GM21723 (cell line): ENCODE results near the gene SEZ6L2.
"Not testable (repeated sequence)": the region's sequence is repeated elsewhere in the genome, so short reads cannot be mapped to it uniquely, and the experiment has no call there.

Source experiments
- ATAC-seq: cut with Tn5 transposase; IDR thresholded peaks from one replicate; pipeline ENCODE4 v1.9.1; 2021; ENCODE audit warnings: mild to moderate bottlenecking, moderate library complexity; ENCODE audit not compliant: unreplicated experiment

SEZ6L2 gene

GRCh38 chr16:29858149-29858849, 41.1 kb downstream of the SEZ6L2 start:
- no peak for ATAC-seq

DNA sequence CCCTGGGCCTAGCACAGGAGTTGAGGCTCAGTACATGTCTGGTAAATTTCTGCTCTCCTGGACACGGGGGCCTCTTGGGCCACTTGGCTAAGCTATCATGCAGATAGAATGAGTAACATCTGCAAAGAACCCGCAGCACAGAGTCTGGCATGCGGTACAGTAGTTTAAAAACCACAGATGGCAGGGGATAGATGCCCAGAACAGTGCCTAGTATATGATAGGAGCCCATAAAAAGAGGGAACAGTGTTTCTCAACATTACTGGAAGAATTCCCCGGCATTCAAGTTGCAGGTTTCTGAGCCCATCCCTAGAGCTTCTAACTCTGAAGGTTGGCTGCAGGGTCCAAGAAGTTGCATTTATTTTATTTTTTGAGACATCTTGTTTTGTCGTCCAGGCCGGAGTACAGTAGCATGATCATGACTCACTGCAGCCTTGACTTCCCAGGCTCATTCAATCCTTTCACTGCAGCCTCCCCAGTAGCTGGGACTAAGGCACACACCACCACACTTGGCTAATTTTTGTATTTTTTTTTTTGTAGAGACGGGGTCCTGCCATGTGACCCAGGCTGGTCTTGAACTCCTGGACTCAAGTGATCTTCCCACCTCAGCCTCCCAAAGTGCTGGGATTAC, 42.1 kb downstream of the SEZ6L2 start:
- ATAC-seq: no peak

DNA sequence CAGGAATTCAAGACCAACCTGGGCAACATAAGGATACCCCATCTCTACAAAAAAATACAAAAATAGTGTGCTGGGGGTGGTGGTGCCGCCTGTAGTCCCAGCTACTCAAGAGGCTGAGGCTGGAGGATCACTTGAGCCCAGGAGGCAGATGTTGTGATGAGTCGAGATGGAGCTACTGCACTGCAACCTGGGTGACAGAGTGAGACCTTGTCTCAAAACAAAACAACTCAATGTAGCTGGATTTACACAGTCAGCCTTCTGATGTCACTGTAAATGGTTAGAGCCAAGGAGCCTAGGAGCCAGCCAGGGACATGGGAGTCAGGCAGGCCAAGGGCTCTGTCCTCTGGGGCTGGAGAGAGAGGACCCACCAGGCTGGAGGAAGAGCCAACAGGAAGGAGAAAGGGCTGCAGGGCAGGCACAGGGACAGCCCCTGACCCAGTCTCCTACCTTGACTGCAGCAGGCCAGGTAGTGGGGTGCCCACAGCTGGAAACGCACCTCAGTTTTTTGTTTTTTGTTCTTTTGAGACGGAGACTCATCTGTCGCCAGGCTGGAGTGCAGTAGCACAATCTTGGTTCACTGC, 44.7 kb downstream of the SEZ6L2 start:
- ATAC-seq: no peak

DNA sequence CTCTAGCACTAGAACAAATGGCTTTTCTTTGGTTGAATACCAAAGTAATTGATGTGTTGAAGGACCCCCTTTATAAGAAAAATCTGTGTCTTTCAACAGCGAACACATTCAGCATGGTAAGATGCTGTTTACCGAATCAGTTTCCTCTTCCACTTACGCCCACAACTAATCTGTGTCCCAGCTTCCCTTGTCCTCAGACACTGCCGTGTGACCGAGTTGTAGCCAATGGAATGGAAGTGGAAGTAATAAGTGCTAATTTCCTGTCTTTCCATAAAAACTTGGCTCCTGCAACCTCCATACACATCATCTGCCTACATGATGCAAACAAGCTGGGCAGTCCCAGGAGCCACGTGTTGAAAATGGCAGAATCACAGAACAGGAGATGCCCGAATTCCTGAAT, 46.7 kb downstream of the SEZ6L2 start:
- ATAC-seq: no peak

DNA sequence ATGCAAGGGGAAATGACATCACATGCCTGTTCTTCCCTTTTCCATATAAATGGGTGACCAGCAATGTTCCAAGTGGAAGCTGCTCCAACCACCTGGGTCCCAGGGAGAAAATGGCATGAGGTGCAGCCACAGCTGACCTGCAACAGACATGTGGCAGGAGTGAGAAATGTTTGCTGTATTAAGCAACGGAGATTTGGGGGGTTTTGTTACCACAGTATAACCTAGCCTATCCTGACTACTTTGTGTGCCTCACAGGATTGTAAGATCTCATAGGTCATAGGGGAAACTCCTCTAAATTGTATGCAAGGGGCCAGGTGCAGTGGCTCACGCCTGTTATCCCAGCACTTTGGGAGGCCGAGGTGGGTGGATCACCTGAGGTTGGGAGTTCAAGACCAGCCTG, 48.4 kb downstream of the SEZ6L2 start:
- no peak for ATAC-seq

- no peak for ATAC-seq
Measured at GRCh38 chr16:29849505-29849904, 49.8 kb downstream of the SEZ6L2 start.

GRCh38 chr16:29848420-29849297, 50.7 kb downstream of the SEZ6L2 start:
- ATAC-seq: no peak

- no peak for ATAC-seq
Measured at GRCh38 chr16:29845656-29846055, 53.7 kb downstream of the SEZ6L2 start.

DNA sequence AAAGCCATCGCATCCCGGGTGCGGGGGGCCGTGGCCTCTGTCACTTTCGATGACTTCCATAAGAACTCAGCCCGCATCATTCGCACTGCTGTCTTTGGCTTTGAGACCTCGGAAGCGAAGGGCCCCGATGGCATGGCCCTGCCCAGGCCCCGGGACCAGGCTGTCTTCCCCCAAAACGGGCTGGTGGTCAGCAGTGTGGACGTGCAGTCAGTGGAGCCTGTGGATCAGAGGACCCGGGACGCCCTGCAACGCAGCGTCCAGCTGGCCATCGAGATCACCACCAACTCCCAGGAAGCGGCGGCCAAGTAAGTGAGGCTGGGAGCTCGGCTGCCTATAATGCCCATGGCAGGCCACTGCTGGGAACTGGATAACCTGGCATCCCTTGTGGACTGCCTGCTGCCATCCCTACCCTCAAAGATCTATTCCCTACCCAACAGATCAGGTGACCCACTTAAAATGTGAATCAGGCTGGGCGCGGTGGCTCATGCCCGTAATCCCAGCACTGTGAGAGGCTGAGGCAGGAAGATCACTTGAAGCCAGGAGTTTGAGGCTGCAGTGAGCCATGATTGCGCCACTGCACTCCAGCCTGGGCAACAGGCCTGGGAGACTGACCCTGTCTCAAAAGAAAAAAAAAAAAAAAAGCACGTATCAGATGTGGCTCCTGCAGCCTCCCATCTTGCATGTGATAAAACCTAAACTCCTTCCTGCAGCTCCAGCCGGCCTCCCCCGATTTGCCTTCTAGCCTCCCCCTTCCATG, 54.6 kb downstream of the SEZ6L2 start:
- ATAC-seq: no peak

DNA sequence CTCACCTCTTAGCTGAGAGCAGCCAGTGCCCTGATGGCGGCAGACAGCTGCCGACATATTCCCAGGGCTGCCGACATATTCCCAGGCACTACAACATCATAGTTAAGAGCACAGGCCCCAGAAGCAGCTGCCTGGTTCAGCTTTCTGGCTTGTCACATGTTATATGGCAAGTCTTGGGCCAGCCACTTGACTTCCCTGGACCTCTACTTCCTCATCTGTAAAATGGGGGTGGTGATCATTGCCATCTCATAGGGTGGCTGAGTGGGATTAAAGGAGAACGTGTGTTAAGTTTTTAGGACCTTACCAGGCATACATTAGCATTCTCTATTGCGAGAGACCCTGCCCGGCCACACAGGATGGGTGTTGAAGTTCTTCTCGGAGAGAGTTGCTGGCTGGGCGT, 55.4 kb downstream of the SEZ6L2 start:
- ATAC-seq: no peak

GRCh38 chr16:29842732-29843346, 56.5 kb downstream of the SEZ6L2 start:
- ATAC-seq: no peak

DNA sequence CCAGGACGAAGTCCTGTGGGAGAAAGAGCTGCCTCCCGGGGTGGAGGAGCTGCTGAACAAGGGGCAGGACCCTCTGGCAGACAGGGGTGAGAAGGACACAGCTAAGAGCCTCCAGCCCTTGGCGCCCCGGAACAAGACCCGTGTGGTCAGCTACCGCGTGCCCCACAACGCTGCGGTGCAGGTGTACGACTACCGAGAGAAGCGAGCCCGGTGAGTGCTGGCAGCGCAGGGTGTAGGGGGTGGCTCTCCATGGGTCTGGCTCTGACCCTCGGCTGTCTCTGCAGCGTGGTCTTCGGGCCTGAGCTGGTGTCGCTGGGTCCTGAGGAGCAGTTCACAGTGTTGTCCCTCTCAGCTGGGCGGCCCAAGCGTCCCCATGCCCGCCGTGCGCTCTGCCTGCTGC, 57.7 kb downstream of the SEZ6L2 start:
- ATAC-seq: no peak

DNA sequence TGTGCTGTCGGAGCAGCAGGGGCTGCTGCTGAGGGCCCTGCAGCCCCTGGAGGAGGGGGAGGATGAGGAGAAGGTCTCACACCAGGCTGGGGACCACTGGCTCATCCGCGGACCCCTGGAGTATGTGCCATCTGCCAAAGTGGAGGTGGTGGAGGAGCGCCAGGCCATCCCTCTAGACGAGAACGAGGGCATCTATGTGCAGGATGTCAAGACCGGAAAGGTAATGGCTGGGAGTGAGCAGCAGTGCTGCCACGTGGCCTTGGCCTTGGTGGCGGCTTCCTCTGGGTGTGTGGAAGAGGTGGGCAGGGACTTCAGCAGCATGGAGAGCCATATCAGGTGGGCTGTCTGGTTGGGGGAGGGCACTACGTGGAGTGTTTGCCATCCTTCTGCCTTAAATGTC, 59.1 kb downstream of the SEZ6L2 start:
- no peak for ATAC-seq

- ATAC-seq: no peak
Measured at GRCh38 chr16:29839822-29840221, 59.5 kb downstream of the SEZ6L2 start.

GRCh38 chr16:29837841-29838240, 61.5 kb downstream of the SEZ6L2 start:
- no peak for ATAC-seq

DNA sequence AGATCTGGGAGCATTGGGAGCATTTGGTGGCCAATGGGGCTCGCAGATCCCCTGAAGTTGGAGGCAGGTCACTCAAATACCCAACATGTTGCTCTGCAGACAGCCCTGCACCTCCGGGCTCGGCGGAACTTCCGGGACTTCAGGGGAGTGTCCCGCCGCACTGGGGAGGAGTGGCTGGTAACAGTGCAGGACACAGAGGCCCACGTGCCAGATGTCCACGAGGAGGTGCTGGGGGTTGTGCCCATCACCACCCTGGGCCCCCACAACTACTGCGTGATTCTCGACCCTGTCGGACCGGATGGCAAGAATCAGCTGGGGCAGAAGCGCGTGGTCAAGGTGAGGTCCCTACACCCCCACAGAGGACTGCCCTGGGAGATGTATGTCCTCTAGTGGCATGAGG, 62.7 kb downstream of the SEZ6L2 start:
- ATAC-seq: no peak

GRCh38 chr16:29835926-29836325, 63.4 kb downstream of the SEZ6L2 start:
- no peak for ATAC-seq

DNA sequence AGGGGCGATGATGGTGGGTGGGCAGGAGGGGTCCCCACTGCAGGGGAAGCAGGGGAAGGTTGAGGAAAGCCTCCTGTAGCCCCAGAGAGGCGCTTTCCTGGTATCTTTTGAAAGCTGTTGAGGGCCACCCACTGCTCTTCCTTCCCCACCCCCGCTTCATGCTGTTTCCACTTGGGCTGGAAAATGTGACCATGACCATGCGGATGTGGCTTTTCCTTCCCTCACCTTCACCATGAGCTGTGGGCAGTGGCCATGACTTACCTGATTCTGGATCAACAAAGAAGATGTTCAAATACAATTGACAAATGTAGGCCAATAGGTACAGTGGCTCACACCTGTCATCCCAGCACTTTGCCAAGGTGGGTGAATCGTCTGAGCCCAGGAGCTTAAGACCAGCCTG, 65.3 kb downstream of the SEZ6L2 start:
- no peak for ATAC-seq

- ATAC-seq: not testable (repeated sequence)
Measured at GRCh38 chr16:29833219-29833618, 66.1 kb downstream of the SEZ6L2 start.

DNA sequence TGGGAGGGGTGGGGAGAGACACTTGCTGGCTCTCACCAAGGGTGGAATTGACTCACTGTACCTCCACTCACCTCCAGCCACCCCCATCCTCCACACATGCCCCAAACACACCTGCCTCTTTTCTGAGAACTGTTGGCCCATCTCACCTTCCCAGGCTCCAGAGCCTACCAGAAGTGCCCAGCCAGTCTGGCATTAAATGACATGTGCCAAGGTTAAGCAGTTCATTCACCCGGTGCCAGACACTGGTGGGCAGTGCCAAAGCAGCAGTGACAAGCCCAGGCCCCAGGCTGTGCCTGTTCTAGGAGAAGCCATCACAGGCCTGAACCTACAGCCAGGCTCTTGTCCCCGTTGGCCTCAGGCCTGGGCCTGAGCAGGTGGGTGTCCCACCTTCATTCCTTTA, 67.9 kb downstream of the SEZ6L2 start:
- ATAC-seq: no peak
